Osteoblast (primary cell): ENCODE results near the gene TAS2R19. TPM values are rescaled to one million over a fixed set of nuclear protein-coding genes. Genes with fewer than 3 reads are reported as not detected.

ENCODE experiments used
- DNase-seq: peaks from one replicate; pipeline ENCODE4 v3.0.0; 2011; ENCODE audit warnings: low spot score, mixed read lengths; ENCODE audit not compliant: insufficient read length; ENCODE audit errors: missing footprints
- H2AFZ ChIP-seq: 2 replicates; pipeline ENCODE4 v1.6.0; 2011; ENCODE audit warnings: mild to moderate bottlenecking, low read length
- H3K27ac ChIP-seq: 2 replicates; pipeline ENCODE4 v1.5.1; 2011; ENCODE audit warnings: mild to moderate bottlenecking, low read depth, low read length, moderate library complexity
- H3K27me3 ChIP-seq: 2 replicates; pipeline ENCODE4 v1.6.0; 2012; ENCODE audit warnings: mild to moderate bottlenecking, control low read depth, inconsistent platforms, low read length, moderate library complexity; ENCODE audit not compliant: insufficient read depth
- H3K36me3 ChIP-seq: 2 replicates; pipeline ENCODE4 v1.5.1; 2011; ENCODE audit warnings: mild to moderate bottlenecking, low read length, control low read depth, moderate library complexity; ENCODE audit not compliant: insufficient read depth
- H3K4me1 ChIP-seq: 2 replicates; pipeline ENCODE4 v1.5.1; 2011; ENCODE audit warnings: mild to moderate bottlenecking, low read length, control low read depth, moderate library complexity; ENCODE audit not compliant: insufficient read depth
- H3K4me2 ChIP-seq: 2 replicates; pipeline ENCODE4 v1.6.0; 2011; ENCODE audit warnings: mild to moderate bottlenecking, low read length; ENCODE audit not compliant: insufficient read depth
- H3K4me3 ChIP-seq: fragments of 200-600 bp; sonication (generic); 3 replicates; pipeline ENCODE4 v1.5.1; 2012; ENCODE audit warnings: mild to moderate bottlenecking, low read length, inconsistent platforms; ENCODE audit not compliant: insufficient read depth
- H3K79me2 ChIP-seq: 2 replicates; pipeline ENCODE4 v1.6.0; 2012; ENCODE audit warnings: mild to moderate bottlenecking, low read length, control low read depth, inconsistent platforms; ENCODE audit not compliant: insufficient read depth
- H3K9me3 ChIP-seq: 2 replicates; pipeline ENCODE4 v1.5.1; 2011; ENCODE audit warnings: low read depth, low read length, control low read depth
- H4K20me1 ChIP-seq: 2 replicates; pipeline ENCODE4 v1.6.0; 2012; ENCODE audit warnings: mild to moderate bottlenecking, low read length, control low read depth; ENCODE audit not compliant: insufficient read depth
- total RNA-seq: library from RNA; depleted of rRNA; stranded (reverse); fragments of >200 nt; gene quantifications from 2 replicates; pipeline ENCODE4 v1.2.3, GENCODE V29; 2012
- TF ChIP-seq, protein P1 (sequence below): IDR thresholded peaks from 2 replicates; pipeline ENCODE4 v1.5.1; 2011; ENCODE audit warnings: mild to moderate bottlenecking, low read depth, low read length, moderate library complexity; ENCODE audit errors: extremely low read depth

Gene TAS2R19
- total RNA-seq, 1 donor: 7.6 TPM

DNA sequence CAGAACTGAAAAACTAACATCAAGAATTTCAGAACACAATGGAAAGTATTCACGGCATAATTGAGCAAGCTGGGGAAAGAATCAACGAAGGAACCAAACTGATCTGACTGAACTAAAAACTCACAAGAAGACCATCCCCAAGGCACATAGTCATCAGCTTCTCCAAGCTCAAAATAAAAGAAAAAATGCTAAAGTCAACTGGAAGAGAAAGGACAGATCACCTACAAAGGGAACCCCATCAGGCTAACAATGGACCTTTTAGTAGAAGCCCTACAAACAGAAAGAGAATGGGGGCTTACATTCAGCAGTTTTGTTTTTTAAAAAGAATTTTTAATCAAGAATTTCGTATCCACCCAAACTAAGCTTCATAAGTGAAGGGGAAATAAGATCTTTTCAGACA is 47.5 kb downstream of the TAS2R19 start:
- Histone ChIP-seq H3K79me2 (peaks cover 7% of the 10 kb centered on the region), H3K27ac (no peak overlapping the region), H3K9me3 (no peaks in the 10 kb centered on the region), H3K27me3 (no peaks in the 10 kb centered on the region), H3K4me2 (no peak overlapping the region), H3K36me3 (no peaks in the 10 kb centered on the region), H3K4me1 (no peaks in the 10 kb centered on the region), H4K20me1 (no peaks in the 10 kb centered on the region), H2AFZ (no peak overlapping the region), H3K4me3 (no peak overlapping the region)
- no peak for DNase-seq
- TF ChIP-seq, protein P1, sequence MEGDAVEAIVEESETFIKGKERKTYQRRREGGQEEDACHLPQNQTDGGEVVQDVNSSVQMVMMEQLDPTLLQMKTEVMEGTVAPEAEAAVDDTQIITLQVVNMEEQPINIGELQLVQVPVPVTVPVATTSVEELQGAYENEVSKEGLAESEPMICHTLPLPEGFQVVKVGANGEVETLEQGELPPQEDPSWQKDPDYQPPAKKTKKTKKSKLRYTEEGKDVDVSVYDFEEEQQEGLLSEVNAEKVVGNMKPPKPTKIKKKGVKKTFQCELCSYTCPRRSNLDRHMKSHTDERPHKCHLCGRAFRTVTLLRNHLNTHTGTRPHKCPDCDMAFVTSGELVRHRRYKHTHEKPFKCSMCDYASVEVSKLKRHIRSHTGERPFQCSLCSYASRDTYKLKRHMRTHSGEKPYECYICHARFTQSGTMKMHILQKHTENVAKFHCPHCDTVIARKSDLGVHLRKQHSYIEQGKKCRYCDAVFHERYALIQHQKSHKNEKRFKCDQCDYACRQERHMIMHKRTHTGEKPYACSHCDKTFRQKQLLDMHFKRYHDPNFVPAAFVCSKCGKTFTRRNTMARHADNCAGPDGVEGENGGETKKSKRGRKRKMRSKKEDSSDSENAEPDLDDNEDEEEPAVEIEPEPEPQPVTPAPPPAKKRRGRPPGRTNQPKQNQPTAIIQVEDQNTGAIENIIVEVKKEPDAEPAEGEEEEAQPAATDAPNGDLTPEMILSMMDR: no peak

Other genes with a start within 250 kb of the TAS2R19 start
- gene TAS2R7, start 220.0 kb downstream of the TAS2R19 start, total RNA-seq: not detected in 2 replicates
- gene TAS2R8, start 215.3 kb downstream of the TAS2R19 start, total RNA-seq: under 0.01 and 0.36 TPM in 2 replicates
- not detected in 2 replicates for gene TAS2R9, start 212.5 kb downstream of the TAS2R19 start, total RNA-seq
- gene TAS2R10, start 196.3 kb downstream of the TAS2R19 start, total RNA-seq: 1.1 and 1.8 TPM in 2 replicates
- 2.7 and 2.9 TPM in 2 replicates for gene PRR4, start 173.1 kb downstream of the TAS2R19 start, total RNA-seq
- 24.2 and 31.2 TPM in 2 replicates for gene PRH1, start 138.4 kb downstream of the TAS2R19 start, total RNA-seq
- gene TAS2R13, start 113.1 kb downstream of the TAS2R19 start, total RNA-seq: 2.9 and 3.8 TPM in 2 replicates
- gene PRH2, start 93.4 kb downstream of the TAS2R19 start, total RNA-seq: 0.36 TPM in 1 of 2 replicates, not detected in the other
- 5.9 and 7.2 TPM in 2 replicates for gene TAS2R14, start 83.4 kb downstream of the TAS2R19 start, total RNA-seq
- gene TAS2R50, start 35.7 kb downstream of the TAS2R19 start, total RNA-seq: 4.4 and 6.2 TPM in 2 replicates
- 5.3 and 5.4 TPM in 2 replicates for gene TAS2R20, start 24.3 kb downstream of the TAS2R19 start, total RNA-seq
- 7.2 and 9.7 TPM in 2 replicates for gene TAS2R31, start 8.8 kb upstream of the TAS2R19 start, total RNA-seq
- gene TAS2R46, start 39.7 kb upstream of the TAS2R19 start, total RNA-seq: 3.5 and 5.4 TPM in 2 replicates
- 5.0 TPM in 1 of 2 replicates, not detected in the other for gene TAS2R43, start 69.7 kb upstream of the TAS2R19 start, total RNA-seq
- gene TAS2R30, start 112.0 kb upstream of the TAS2R19 start, total RNA-seq: 8.3 and 9.7 TPM in 2 replicates
- 6.8 and 6.9 TPM in 2 replicates for gene SMIM10L1, start 148.6 kb upstream of the TAS2R19 start, total RNA-seq
- not detected in 2 replicates for gene TAS2R42, start 164.3 kb upstream of the TAS2R19 start, total RNA-seq
- not detected in 2 replicates for gene PRB3, start 247.1 kb upstream of the TAS2R19 start, total RNA-seq